ENCODE results near the gene INSYN1. TPM values are rescaled to one million over a fixed set of nuclear protein-coding genes. Genes with fewer than 3 reads are reported as not detected.
A peak's percentile ranks its signal among the peaks of the same experiment; 100 is the strongest.

The INSYN1 gene
- polyA plus RNA-seq, 4 donors = 15.3 to 27.3 (median 21.1) TPM

DNA sequence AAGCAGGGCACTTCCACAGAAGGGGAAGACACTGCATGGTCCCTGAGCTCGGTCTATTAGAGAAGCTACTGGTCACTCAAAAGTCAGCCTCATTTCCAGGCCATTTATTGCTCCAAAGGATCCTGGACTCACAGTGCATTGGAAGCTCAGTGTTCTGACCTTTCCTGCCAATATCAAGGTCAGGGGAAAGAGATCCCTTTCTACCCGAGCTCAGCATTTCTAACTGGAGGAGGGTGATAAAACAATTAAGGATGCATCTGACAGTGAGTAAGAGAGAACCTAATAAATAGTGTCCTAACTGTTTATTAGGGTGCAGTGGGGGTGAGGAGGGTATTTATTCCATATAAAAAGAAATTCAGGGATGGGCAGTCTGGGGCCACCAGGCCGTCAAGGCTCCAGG lies 26.8 kb upstream of the INSYN1 start:
- no peak for DNase-seq (ENCODE audit: low read depth in 4 of 4, low spot score in 3 of 4)

DNA sequence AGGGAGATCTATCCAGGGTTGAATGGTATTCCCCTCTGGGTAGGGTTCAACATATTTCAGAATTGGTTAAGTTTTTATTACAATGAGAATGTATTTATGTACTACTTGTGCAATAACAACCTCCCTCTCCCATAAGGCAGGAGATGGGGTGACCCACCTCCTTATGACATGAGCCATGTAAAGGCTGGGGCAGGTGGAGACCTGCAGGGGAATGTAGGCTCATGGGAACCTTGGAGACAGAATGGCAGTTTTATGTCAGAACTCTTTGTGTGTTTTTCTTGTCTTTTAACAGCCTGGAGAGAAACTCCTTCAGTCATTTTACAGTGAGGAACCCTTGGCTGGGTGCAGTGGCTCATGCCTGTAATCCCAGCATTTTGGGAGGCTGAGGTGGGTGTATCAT lies 24.6 kb upstream of the INSYN1 start:
- no peak for DNase-seq (ENCODE audit: low read depth in 4 of 4, low spot score in 3 of 4)

DNA sequence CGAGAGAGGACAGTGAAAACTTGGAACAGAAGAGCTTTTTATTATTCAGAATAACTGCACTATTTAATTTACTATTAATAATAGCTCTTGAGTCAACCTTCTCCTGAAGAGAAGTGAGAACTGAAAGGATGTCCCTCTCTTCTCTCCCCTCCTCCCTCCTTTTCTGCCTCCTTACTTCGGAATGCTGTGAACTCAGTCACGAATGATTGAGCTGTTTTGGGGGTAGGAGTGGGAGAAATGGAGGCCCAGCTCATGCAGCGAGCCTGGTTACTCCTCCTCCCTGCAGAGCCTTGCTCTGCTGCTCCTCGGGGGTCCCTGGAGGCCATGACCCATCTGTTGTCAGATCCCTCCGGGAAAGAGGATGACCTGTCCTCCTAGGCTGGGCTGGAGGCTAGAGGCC lies 20.3 kb upstream of the INSYN1 start:
- DNase-seq (ENCODE audit: low read depth in 4 of 4, low spot score in 3 of 4) = no peak

DNA sequence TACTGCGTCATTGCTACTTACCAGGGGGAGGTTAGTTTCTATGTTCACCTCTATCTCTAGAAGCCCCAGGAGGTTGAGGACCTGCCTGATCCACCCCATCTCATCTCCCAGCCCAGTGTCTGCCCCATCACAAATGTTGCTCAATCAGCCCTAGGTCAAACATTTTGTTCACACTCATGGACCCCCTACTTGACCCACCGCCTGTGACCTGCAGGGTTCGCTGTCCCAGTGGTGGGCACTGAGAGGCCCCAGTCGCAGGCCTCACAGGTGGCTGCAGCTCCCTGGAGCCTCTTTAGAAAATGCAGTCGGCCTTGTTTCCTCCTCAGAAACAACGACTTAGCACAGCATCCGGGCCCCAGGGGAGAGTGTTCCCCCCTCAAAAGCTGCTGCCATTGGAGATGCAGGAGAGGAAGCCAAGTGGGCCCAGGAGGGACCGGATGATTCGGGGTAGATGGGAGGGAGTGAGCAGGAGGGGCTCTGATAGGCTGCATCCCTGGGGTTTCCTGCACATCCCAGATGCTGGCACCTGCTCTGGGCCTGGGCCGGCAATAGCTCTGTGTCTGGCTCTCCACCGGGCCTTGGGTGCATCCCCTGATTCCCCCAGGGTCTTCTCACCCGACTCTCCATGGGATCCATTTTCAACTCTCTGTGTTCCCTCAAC lies 18.4 kb upstream of the INSYN1 start:
- DNase-seq (ENCODE audit: low read depth in 4 of 4, low spot score in 3 of 4) = no peak

DNA sequence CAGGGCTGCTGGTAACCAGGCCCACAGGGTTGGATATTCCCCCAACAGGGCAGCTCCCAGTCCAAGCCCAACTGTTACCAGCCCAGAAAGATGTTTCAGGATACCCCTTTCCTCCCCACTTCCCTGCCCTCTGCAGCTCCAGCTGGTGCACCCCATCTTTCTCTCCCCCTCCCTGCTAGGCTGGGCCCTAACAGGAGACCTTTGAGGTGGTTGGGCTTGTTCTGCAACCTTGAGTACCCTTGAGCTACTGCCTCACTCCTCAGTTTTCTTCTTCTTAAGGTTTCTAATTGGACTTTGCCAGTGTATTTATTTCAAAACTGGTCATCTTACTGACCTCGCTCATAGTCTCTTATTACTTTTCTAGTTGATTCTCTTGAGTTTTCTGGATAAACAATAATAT lies 16.9 kb upstream of the INSYN1 start:
- no peak for DNase-seq (ENCODE audit: low read depth in 4 of 4, low spot score in 3 of 4)

DNA sequence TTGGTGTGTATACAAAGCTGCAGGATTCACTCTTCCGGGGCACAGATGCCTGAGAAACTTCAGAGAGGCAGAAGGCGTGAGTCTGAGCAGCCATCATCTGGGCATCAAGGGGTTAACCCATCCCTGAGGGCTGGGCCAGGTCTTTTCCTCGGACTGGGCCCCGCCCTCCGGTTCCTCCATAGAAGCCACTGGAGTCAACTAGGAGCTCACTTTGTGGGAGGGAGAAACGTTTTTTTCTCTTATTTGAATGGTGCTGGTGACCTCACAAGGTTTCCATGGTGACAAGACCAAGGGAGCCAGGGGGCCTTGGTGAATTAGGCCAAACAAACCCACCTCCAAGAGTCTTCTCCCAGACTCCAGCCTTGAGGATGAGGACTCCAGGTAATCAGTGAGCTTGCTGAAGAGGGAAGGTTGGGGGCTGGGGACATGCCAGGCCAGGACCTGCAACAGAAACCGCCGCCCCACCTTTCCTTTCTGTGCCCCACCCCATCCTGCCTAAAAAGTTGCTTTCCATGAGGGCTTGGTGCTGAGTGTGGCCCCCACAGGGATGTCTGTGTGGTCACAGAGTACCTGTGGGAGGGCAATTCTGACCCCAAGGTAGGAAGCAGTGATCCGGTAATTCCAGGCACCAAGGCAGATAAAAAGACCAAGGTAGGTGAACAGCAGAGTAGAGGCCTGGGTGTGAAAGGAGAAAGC lies 14.8 kb upstream of the INSYN1 start:
- no peak for DNase-seq (ENCODE audit: low read depth in 4 of 4, low spot score in 3 of 4)

DNA sequence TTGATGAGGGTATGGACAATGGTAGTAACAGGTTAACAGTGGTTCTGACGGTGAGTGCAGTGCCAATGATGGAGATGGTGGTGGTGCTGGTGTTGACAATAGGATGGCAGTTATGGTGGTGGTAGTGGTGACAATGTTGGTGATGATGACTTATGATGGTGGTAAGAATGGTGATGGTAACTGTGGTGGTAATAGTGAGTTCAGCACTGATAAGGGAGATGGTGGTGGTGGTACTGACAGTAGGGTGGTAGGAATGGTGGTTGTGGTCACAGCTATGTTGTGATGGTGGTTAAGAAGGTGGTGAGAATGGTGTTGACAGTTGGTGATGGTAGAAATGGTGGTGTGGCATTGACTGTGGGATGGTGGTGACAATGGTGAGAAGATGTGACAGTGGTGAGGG lies 13.4 kb upstream of the INSYN1 start:
- DNase-seq (ENCODE audit: low read depth in 4 of 4, low spot score in 3 of 4) = no peak

DNA sequence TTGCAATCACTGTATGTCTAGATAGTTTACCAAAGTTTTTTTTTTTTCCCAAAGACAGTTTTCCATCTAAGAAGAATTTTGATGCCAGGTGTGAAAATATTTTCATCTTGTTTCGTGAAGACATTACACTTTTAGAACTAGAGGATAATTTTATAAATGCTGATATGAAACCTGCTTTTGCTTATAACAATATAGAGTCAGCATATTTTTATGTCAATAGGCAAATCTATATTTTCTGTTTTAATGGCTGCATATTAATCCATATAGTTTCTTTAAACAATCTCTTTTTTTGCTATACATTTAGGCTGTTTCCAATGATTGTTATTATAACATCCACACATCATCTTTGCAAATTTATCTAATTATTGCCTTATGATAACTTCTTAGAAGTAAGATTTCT lies 12.6 kb upstream of the INSYN1 start:
- no peak for DNase-seq (ENCODE audit: low read depth in 4 of 4, low spot score in 3 of 4)

DNA sequence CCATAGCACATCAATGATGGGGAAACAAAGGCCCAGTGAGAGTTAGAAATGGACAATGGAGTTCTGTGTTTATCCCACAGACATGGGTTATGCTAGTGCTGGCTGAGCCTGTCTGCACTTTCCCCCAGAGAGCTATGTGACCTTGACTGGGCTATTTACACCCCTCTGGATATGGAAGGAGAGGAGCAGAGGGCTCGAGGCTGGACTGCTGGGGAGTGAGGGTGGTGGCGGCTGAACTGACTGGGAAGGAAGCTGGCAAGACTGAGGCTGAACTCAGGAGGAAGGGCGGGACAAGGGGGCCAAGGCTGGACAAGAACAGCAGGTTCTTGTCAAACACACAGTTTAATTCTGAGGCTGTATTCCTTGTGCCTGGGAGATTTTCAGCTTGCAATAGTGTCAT lies 10.8 kb upstream of the INSYN1 start:
- no peak for DNase-seq (ENCODE audit: low read depth in 4 of 4, low spot score in 3 of 4)

DNA sequence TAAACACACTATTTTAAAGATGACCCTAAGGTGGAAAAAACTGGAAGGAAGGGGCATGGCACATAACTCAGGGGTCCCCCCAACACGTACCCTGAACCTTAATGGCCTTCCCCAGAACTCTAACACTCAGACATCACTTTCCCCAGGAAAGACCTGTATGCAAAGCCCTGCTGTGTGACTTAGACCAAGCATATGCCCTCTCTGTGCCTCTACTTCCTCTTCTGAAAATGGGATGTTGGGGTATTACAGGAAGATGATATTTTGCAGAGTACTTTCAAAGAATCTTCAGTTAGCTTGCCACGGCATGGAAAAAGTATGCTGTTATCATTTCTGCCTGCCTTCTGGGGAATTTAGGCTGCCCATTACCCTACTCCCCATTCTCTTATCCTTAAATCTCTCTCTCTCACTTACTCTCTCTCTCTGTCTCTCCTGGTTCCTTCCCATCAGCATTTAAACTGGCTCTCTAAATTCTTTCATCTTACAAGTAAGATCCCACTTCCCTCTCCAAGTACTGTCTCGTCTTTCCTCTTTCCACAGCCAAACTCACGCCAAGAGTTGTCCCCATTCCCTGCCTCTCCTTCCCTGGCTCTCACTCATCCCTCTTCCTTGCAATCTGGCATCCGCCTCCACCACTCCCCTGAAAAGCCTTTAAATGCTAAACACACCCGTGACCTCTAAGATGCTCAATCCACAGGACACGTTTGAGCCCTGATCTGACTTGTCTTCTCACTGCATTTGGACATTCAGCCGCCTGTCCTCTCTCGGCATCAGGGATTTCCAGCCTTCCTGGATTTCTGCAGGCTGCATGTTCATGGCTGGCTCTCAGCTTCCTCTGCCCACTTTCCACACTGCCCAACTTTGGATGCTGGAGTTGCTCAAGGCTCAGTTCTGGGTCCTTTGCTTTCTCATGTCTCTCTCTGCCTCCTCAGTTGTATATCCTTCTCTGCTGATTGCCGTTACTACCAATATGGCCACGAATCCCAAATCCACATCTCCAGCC lies 7.5 kb upstream of the INSYN1 start:
- no peak for DNase-seq (ENCODE audit: low read depth in 4 of 4, low spot score in 3 of 4)

DNA sequence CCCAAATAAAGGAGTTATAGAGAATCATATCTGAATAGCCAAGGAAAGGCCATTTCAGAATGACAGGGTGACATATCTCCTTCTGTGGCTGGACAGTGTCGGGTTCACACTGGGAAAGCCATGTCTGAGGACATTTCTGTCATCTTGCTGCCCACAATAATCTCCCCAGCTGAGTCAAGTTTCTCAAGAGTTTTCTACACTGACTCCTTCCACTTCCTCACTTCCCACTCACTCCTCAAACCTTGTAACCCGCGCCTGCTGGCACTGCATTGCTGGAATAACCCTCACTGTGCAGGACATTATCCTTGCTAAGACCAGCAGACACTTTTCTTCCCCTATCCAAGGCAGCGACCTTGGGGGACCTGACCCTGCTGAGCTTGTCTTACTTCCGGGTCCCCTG lies 5.3 kb upstream of the INSYN1 start:
- no peak for DNase-seq (ENCODE audit: low read depth in 4 of 4, low spot score in 3 of 4)

DNA sequence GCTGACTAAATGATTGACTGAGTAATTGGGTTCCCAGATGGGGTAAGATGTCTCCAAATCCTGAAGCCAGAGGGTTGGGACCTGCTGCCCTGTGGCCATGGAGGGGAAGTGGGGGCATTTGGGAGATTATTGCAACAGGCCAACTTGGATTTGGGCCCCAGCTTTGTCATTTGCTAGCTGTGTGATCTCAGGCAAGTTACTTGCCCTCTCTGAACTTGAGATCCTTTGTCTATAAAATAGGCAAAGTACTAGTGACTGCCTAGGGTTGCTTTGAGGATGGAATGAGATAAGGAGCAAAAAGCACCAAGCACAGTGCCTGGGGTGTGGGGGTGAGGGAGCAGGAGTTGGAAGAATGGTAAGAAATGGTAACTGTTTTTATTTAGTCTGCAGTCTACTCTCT lies 4.4 kb upstream of the INSYN1 start:
- DNase-seq (ENCODE audit: low read depth in 4 of 4, low spot score in 3 of 4) = no peak

DNA sequence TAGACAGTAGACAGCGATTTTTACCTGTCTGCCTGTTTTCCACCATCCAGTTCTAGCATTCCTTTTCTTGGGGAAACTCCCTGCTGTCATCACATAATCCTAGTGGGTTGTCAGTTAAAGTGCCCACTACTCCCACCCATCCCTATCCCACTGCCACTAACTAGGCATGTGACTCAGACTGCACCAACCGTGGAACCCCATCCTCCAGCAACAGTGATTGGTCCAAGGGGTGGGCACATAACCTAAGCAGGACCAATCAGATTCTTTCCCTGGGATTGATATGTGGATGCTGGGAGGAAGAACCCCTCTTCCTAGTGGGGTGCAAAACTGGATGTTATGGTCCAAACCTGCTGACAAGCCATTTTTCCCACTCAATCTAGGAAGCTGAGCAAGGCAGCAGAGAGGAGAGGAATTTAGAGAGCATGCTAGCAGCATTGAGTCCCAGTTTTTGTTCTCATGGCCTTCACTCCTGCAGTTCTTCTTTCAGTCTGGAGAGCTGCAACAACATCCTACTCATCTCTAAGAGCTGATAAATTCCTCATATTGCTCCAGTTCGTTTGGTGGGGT lies 3.9 kb upstream of the INSYN1 start:
- no peak for DNase-seq (ENCODE audit: low read depth in 4 of 4, low spot score in 3 of 4)

DNA sequence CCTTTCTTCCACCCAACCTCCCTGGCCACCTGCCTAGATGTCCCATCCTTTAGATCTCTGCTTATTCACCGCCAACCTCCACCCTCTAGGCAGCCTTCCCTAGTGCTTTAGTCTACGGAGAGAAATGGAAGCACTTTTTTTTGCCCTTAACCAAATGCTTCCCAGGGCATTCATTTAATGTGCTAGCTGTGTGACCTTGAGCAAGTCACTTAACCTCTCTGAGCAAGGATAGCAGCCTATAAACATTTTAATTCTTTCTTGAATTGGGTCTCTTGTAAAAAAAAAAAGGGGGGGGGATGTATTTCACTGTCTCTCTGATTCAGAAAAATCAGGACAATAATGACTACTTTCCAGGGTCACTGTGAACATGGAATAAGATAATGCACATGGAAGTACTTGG lies 3.2 kb upstream of the INSYN1 start:
- no peak for DNase-seq (ENCODE audit: low read depth in 4 of 4, low spot score in 3 of 4)

DNA sequence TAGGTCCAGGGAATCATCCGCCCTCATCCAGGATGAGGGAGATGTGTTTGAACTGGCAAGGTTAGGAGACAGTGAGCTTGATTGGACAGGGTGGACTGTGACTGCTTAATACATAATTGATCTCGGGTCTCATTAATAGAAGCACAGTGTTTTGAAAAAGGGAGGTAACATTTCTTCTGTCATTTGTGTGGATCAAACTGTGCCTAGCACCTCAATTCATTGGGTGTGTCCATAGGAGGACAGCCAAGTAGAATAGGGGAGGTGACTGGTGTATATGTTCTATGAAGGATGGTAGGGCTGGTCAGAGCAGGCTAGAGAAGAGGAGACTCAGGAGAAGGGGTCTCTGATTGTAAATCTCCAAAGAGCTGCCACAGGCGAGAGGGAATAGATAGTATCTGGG lies 2.8 kb upstream of the INSYN1 start:
- no peak for DNase-seq (ENCODE audit: low read depth in 4 of 4, low spot score in 3 of 4)

DNA sequence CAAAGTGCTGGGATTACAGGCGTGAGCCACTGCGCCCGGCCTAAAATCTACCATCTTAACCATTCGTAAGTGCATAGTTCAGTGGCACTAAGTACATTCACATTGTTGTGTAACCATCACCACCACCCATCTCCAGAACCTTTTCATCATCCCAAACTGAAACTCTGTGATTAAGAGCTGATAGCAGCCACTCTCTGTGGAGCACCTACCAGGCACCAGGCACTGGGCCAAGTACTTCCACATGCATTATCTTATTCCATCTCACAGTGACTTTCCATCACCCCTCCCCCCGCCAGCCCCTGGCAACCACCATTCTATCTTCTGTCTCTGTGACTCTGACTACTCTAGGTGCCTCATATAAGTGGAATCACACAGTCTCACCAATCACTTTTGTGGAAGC lies 2.3 kb upstream of the INSYN1 start:
- DNase-seq (ENCODE audit: low read depth in 4 of 4, low spot score in 3 of 4) = no peak

DNA sequence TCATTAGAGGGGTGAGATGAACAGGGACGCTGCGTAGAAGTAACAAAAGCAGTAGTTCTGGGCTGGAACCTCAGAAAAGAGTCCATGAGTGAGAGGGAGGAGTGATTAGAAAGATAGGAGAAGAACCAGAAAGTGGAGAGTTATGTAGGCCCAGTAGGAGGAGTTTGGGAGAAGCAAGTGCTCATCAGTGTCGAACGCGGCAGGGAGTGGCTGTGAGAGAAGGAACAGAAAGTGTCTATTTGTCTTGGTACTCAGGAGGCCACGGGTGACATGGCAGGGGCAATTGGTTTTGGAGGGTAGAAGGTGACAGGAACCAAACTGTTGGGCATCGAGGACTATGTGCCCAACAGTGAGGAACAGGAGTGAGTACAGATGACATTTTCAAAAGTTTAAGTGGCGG lies 1.3 kb upstream of the INSYN1 start:
- DNase-seq (ENCODE audit: low read depth in 4 of 4, low spot score in 3 of 4) = no peak

DNA sequence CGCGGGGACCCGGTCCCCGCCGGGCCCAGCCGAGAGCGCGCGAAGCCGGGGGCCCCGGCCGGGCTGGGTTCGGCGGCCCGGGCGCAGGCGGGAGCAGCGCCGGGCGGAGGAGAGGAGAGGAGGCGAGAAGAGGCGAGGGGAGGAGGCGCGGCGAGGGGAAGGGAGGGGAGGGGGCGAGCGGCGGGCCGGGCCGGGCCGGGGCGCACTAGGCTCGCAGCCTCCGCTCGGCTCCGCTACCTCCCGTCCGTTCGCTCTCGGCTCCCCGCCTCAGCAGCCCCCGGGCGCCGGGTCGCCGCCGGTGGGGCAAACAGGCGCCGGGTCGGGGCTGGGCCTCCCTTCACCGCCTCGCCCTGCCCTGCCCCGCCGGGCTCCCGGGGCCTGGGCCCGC lies 351 bp downstream of the INSYN1 start:
- DNase-seq (ENCODE audit: low read depth in 4 of 4, low spot score in 3 of 4) = peak in 1 of 4 donors; percentile 22

DNA sequence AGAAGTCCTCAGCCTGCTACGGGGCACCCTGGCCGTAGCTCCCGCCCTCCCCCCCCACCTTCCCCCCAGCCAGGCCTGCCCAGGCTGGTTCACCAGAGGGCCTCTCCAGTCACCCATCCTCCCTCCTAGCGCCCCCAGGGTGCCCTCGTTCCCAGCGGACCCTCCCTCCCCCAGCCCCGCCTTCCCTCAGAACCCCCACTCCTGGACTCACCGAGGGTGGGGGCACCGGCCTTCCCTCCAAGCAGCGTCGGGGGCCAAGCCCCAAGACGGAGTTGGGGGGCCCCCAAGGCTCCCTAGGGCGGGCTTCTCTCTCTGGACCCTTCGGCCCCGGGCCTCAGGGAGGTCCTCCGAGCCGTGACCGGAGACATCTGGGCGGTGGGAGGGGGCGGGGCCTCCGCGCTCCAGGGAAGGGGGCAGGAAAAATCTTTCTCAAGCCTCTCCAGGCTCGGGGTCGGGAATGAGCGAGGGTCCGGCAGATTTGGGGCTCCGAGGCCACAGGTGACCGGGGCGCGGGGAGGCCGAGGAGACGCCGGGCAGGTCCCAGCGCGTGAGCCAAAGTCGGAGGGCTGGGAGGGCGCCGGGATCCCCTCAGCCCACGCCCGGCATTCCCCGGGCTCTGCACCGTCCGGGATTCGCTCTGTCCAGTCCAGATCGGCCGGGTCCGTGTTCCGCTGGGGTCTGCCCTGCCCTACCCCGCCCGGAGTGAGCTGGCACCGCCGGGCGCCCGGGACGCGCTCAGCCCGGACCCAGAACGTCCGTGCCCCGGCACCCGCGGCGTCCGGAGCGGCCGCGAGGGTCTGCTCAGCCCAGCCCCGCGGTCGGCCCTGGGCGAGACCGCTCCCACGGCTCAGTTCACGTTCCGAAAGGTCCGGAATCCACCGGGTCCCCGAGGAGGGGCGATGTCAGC lies 999 bp downstream of the INSYN1 start:
- DNase-seq (ENCODE audit: low read depth in 4 of 4, low spot score in 3 of 4) = no peak

DNA sequence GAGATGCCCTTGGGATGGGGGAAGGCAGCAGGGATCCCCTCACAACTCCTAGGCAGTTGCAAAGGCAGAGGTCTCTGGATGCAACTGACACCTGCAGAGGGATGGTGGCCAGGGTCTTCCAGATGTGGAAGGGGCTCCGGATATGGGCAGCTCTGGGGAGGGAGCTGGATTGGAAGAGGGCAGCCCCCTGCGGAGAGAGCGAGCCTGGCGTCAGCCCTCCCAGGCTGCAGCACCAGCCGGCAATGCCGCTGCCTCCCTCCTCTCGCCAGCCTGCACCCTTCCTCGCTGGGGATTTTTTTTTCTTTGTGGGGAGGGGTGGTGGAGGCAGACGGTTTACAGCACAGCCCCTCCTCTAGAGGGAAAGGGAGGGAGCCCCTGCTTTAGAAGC lies 1.6 kb downstream of the INSYN1 start:
- no peak for DNase-seq (ENCODE audit: low read depth in 4 of 4, low spot score in 3 of 4)

Data from left renal pelvis (tissue), 4 donors.